ENCODE measurements around the gene CHST6.
"Not testable (repeated sequence)": the region's sequence is repeated elsewhere in the genome, so short reads cannot be mapped to it uniquely, and the experiment has no call there.

Gene CHST6

DNA sequence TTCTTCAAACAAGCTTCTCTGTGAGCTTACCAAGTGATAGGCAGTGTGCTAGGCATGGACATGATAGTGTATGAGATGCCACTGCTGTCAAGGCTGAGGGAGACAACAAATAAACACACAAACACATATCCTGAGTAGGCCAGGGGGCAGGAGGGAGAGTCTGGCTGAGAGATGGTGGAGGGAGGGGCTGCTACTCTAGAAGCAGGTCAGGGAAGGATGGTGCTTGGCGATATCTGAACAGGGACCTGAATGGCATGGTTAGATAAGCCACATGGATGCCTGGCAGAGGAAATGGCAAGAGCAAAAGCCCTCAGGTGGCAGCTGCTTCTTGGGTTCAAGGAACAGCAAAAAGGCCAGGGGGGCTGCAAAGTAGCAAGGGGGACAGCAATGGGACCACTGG lies 8.6 kb upstream of the CHST6 start:
- no peak for DNase-seq (ENCODE audit: low read depth, low spot score)

DNA sequence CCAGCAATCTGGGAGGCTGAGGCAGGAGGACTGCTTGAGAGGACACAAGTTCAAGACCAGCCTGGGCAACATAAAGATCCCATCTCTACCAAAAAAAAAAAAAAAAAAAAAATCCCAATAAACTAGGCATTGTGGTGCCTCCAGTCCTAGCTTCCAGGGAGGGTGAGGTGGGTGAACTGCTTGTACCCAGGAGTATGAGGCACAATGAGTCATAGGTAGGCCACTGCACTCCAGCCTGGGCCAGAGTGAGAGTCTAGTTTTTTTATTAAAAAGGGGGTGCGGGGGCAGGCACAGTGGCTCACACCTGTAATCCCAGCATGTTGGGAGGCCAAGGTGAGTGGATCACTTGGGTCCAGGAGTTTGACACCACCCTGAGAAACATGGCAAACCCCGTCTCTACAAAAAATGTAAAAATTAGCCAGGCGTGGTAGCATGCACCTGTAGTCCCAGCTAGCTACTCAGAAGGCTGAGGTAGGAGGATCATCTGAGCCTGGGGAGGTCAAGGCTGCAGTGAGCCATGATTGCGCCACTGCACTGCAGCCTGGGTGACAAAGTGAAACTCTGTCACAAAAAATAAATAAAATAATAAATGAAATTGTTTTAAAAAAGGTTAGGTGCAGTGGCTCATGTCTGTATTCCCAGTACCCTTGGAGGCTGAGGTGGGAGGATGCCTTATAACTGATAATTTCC lies 7.8 kb upstream of the CHST6 start:
- no peak for DNase-seq (ENCODE audit: low read depth, low spot score)

DNA sequence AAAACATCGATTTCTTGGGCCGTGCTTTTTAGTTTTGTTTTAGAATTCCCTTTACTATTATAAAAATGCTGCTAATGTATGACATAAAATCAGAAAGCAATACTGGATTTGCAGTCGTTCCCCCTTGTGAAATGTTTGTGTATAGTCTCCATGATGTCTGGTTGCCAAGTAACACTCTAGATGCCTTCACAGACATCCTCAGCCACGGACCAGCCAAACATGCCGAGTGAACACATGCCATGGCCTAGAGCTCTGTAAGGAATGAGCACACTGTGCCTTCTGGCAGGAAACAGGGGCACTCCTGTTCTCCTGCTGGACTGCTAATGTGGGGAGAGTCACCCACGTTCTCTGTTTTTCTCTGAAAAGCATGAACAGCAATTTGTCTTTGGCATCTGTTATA lies 6.6 kb upstream of the CHST6 start:
- not testable (repeated sequence) for DNase-seq (ENCODE audit: low read depth, low spot score)

DNA sequence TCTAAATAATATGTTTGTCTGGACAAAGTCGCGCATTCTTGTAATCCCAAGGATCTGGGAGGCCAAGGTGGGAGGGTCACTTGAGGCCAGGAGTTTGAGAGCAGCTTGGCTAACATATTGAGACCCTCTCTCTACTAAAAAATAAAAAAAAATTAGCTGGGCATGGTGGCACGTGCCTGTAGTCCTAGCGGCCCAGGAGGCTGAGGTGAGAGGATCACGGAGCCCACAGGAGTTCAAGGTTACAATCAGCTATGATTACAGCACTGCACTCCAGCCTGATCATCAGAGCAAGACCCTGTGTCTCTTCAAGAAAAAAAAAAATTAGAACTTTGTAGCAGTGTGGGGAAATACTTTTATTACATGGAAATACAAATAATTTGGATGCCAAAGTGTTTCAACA lies 6.1 kb upstream of the CHST6 start:
- no peak for DNase-seq (ENCODE audit: low read depth, low spot score)

DNA sequence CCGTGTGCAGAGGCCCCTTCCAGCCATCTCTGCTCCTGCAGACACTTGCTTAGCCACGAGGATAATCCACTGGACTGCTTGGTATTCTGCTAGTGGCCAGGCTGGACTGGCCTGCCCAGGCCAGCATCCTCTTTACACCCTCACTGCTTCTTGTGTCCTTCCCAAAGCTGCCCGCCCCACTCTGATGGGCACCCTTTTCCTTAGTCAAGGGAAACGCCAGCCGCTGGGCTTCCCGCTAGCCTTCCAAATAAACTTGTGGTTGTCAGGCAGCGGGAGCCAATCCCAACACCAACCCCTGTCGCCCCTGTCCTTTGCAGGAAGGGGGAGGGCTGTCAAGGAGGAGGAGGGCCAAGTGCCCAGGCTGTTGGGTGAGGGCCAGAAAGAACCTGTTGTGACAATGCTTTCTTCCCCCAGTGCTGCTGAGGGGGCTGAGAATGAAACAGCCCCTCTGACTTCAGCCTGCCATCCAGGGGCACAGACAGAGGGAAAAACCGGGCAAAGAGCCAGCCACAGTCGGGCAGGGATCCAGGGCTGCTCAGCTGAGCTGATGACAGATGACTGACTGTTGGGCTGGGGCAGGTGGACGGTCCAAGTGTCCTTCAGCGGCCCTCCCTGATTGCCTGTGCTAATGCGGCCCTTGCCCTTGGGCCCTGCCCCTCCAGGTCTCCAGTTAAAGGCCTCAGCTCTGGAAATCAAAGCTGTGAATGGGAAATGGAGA lies 3.5 kb upstream of the CHST6 start:
- not testable (repeated sequence) for DNase-seq (ENCODE audit: low read depth, low spot score)

DNA sequence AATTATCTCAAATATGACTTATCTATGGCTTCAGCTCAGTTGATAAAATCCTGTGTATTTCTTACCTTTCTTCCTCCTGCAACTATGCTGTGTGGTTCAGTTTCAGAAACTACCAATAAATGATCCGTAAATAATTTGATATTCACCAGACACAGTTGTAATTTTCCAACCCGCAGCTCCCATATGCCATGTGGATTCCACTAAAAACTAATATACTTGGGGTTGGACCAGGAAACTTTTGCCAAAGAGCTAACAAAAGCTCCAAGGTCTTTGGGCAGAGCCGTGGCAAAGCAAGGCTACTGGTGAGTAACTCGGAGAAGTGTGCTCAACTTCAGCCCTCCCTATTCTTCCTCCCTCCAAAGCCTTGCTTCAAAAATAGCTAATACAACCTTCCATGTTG lies 2.3 kb upstream of the CHST6 start:
- no peak for DNase-seq (ENCODE audit: low read depth, low spot score)

DNA sequence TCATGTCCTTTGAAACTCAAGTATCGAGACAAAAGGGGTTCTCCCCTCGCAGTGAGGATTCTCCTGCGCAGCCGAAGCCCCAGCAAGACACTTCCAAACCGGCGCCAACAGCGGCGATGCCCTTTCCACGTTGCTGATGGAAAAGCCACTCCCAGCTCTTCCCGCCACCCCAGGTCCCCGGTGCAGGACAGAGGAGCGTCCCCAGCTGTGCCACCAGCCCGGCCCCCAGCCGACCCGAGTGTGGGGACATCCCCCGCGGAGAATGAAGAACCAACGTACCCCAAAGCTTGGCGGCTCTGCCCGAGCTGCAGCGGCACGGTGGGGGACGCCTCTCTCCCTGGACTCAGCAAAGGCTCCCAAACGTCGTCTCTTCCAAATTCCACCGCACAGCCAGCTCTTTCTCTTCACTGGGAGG lies 573 bp downstream of the CHST6 start:
- DNase-seq (ENCODE audit: low read depth, low spot score), result no peak

DNA sequence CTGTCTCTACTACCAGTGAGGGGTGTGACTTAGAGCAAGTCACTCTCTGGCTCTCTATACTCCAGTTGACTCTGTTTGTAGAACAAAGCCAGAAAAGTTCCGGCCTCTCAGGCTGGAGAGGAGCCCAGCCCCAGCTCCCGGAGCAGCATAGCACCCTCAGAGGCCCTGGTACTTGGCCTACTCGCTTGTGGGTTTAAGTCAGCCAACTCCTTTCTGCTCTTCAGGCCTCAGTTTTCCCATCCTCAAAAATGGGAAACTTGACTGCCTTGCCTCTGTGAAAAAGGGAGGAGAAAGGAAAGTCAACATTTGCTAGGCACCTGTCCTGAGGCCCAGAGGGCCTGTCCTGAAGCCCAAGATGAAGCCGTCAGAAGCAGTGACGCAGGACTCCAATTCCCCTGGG lies 1.1 kb downstream of the CHST6 start:
- DNase-seq (ENCODE audit: low read depth, low spot score), result no peak

DNA sequence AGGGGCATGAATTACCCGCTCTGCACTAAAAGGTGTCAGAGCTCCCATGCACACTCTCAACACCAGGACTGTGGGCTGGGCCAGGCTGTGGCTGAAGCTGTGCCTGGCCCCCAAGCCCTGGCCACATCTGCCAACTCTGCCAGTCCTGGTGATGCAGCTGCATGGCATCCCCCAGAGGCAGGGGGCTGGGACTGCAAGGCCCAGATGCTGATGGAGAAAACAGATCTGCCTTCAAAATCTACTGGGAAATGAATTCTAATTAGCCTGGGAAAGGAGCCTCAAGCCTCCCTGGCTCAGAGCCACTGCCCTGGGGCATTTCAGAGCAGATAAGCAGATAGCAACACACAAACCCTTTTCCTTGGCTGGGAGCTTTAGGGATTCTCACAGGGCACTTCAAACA lies 3.4 kb downstream of the CHST6 start:
- no peak for DNase-seq (ENCODE audit: low read depth, low spot score)

DNA sequence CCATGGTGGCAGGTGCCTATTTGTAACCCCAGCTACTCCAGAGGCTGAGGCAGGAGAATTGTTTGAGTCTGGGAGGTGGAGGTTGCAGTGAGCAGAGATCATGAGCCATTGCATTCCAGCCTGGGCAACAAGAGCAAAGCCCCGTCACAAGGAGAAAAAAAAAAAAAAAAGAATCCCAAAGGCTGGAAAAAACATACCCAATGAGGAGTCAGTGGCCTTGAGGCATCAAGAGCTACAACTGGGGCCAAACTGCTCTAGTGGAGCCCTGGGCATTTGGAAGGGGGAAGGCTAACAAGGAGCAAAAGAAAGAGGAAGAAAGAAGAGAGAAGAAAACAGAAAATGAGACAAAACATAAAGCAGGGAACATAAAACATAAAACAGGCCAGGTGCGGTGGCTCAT lies 6.9 kb downstream of the CHST6 start:
- no peak for DNase-seq (ENCODE audit: low read depth, low spot score)

DNA sequence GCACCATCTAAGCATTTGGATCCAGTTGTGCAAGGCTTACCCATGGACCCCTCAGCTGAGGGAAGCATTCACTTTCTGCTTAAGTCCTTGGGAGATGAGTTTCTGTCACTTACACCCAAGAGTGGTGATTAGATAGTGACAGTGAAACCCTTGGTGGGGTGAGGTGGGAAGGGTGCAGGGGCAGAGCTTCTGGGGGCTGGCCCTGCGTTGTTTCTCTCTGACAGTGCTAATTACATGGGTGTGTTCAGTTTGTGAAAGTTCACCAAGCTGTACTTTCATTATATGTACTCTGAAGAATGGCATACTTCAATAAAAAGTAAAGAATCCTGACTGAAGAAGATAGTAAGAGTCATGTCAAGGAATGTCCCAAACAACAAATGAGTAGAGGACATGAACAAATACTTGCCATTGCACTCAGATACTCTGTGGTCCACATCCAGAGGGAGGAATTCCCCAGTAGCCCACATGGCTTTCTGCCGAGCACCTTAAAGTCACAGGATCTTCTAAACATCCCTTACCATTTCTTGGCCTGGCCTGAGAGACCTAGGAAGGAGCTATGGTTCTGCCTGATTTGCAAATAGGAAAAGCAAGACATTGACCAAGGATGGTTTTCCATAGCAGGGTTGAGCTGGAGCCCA lies 8.4 kb downstream of the CHST6 start:
- no peak for DNase-seq (ENCODE audit: low read depth, low spot score)

DNA sequence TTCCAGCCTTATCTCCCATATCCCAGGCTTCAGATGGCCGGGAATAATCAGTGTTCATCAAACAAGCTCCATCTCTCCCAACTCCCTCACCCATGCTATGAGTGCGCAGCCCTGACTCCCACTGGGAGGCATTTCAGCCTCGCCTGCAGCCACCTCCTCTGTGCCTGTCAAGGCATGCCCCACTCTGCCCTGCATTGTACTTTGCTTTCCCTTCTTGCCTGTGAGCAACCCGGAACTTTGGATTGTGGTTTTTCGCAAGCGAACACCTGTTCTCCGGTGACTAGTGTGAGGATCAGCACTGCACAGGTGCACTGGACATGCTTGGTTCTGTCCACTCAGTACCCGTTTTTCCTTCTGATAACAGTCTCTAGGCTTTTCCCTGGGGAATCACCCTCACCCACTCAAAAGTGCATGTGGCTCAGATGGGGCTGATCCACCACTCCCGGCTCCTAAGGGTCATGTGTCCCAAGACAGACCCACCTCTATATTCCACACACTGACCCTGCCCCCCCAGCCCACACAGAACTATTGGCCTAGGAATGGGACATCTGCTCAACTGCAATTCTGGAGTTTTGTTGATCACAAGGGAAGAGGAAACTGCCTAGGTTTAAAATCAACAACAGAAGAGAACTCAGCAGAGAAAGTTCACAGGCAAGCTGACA lies 9.1 kb downstream of the CHST6 start:
- no peak for DNase-seq (ENCODE audit: low read depth, low spot score)

DNA sequence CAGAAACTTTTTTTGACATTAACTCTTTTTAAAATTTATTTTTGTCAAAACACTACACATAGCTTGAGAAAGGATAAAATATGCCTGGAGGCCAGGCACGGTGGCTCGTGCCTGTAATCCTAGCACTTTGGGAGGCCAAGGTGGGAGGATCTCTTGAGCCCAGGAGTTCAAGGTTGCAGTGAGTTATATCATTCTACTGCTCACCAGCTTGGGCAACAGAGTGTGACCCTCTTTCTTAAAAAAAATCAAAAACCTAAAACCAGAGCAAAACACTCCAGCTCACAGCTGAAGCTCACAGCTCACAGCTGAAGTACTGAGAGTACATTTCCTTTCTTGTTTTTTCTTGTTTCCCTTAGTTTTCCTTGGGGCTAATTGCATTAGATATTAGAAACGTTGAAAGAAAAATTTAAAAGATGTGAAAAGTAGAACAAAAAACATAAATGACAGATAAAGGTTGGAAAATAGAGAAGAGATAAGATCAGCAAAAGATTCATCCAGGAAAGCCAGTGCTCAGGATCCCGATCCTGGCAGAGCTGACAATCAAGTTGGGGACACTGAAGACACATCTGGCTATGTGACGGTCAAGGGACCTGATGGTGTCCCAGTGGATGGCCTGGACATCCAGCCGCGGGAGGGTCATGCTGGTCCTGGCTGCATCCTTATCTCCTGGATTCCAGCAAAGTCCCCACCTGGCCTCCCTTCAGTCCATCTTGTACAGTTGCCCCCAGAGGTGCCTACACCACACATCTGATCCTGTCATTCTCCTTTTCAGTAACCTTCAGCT lies 9.8 kb downstream of the CHST6 start:
- no peak for DNase-seq (ENCODE audit: low read depth, low spot score)

DNA sequence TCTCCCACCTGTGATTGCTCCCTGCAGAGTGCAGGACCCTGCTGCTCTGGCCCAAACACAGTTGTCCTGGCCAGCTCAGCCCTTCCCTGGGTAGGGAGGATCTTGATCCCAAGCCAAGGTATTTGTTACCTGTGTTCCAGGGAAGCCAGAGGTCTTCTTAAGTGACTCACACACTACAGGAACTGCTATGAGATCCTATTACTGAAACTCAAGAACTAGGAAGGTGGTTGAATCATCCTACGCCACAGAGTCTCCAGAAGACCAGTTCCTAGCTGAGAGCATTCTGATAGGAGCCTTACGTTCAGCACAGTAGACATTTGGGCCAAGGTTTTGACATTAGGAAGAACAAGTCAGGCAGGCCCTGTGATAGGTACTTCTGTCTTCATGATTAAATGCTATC lies 12.0 kb downstream of the CHST6 start:
- DNase-seq (ENCODE audit: low read depth, low spot score), result no peak

DNA sequence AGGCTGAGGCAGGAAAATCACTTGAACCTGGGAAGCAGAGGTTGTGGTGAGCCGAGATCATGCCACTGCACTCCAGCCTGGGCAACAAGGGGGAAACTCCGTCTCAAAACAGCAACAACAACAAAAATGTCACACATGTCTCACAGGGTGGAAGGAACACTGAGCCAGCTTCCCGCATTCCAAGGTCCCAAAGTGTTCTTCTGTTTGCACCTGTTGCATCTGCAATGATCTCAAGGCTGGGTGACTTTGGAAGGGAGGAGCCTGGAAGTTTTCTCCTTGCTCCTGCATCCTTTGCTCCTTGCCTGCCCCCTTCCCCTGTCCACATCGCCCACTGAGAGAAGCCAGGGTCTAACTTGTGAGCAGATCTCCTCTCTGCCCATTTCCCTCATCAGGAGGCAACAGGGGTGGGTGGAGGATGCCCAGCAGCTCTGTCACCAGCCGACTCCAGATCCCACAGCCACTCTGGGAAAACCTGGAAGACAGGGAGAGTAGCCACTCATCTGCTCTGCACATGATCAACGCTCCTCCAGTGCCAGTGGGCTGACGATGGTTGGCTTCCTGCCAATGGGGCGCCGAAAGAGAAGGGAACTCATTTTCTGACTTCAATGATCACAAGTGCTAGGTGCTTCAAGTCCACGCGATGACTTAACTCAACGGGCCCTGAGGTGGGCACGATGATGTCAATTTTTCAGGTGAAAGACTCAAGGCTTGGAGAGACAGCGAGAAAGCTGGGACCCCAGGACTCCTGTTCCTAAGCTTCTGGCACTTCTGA lies 12.6 kb downstream of the CHST6 start:
- no peak for DNase-seq (ENCODE audit: low read depth, low spot score)

DNA sequence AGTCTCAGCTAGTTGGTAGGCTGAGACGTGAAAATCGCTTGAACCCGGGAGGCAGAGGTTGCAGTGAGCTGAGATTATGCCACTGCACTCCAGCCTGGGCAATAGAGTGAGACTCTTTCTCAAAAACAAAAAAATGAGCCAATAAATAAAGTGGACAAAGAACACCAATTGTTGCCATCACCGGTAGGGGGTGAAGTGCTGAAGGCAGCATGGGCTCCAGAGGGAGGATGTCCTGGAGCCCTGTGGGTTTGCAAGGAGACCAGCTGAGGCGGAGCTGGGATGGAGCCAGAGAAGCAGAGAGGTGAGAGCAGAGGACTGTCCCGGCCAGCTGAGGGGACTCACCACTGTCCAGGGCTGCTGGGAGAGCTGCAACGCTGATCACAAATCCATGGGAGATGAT lies 13.8 kb downstream of the CHST6 start:
- no peak for DNase-seq (ENCODE audit: low read depth, low spot score)

DNA sequence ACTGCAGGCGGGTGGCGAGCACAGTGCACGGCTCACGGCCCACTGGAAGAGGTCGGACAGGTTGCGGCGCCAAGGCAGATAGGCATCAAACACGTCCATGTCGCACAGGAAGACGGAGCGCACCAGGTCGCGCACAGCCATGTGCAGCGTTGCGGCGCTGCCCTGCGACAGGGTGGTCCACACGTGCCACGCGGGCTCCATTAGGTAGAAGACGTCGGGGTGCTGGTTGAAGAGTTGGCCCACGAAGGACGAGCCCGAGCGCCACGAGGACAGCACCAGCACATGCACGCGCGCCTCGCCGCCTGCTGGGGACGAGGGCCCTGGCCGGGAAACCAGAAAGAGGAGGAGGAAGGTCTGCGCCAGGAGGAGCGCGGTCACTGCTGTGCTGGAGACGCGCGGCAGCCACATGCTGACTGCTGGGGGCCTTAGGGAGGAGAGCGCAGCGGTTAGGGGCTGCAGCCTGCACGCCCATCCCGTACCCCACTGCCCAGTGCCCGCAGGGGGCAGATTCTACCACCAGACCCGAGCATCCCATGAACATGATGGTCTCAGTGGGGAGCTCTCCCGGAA lies 15.7 kb downstream of the CHST6 start:
- no peak for DNase-seq (ENCODE audit: low read depth, low spot score)

DNA sequence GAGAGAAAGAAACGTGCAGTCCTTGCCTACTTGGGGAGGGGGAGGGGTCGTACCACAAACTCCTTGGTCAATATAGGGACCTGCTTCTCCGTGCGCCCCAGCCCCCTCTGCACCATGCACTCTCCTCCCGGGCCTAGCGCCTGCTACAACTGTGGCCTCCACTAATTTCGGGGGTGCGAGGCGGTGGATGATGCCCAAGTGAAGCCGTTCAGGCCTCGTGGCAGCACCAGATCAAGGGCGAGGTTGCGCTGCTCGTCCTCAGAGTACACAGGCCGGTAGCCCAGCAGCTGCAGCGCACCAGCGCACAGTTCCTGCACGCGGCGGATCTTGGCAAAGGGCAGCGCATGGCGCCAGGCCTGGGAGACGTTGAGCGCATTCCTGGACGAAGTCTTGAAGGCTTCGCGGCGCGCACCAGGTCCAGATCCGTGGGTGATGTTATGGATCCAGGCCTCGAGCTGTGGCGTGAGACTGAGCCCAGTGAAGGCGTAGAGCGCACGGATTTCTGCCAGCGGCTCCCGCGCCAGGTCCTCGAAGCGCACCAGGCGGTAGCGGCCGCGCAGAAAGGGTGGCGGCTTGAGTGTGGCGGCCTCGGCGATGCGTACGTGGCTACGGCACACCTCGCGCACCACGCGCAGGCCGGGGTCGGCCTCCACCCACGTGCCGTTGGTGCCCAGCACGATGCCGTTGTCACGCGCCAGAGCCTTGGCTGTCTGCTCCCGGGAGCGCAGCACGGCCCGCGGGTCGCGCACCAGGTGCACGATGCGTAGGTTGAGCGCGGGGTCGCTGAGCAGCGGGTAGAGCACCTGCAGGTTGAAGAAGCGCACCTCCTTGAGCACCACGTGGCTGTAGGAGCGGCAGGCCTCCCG lies 16.5 kb downstream of the CHST6 start:
- DNase-seq (ENCODE audit: low read depth, low spot score), result no peak

DNA sequence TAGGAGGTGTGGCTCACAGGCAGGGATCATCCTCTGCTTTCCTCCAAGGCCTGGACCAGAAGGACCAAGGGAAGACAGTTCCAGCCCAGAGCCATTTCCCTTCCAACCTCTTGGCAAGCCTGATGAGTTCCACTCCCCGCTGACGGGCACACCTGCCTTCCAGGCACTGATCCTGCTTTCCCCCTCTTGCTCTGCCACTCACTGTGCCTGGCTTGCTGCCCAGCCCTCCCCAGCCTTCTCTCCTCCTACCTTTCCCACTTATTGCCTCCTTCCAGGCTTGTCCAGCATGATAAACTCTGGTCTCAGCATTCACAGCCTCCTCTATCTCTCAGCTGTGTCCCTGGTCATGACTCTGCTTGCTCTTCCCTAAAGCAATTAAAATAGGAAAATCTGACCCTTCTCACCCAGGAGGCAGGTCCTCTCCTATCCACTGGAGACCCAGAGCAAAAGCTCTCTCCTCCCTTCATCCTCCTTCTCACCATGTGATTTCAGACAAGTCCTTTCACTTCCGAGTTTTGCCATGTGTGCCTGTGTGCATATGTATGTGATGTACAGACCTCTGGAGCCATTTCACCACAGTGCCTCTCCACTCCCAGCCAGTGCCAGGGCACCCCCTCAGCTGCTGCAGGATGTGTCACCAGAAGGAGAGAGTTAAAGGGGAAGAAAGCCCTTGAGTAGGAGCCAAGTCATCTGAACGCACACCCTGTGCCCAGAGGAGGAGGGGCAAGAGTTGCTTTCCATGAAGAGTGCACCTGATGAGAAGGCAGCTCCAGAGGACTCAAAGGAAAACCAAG lies 17.4 kb downstream of the CHST6 start:
- DNase-seq (ENCODE audit: low read depth, low spot score), result no peak
